HepG2 (cell line): ENCODE results near the gene GRAMD2A. TPM values are rescaled to one million over a fixed set of nuclear protein-coding genes. Genes with fewer than 3 reads are reported as not detected.

Experiments
- ASH2L ChIP-seq: fragments of 300-600, 200-600 bp; sonication (generic); IDR thresholded peaks from 2 replicates; pipeline ENCODE4 v1.7.0; 2017; ENCODE audit warnings: low read depth, mild to moderate bottlenecking, moderate library complexity, mixed read lengths, low read length; ENCODE audit not compliant: insufficient read length
- CENPX ChIP-seq: sonication (generic); formaldehyde crosslinking; IDR thresholded peaks from 2 replicates; pipeline ENCODE4 v1.9.0; 2021; ENCODE audit warnings: mild to moderate bottlenecking, missing genetic modification reagents, moderate library complexity
- GATAD1 ChIP-seq: IDR thresholded peaks from 2 replicates; pipeline ENCODE4 v1.6.1; 2016; ENCODE audit warnings: missing genetic modification reagents, missing compliant biosample characterization
- HINFP ChIP-seq: sonication (generic); formaldehyde crosslinking; IDR thresholded peaks from 2 replicates; pipeline ENCODE4 v1.4.0; 2020; ENCODE audit warnings: low read depth, mild to moderate bottlenecking, missing genetic modification reagents
- HIVEP1 ChIP-seq: sonication (generic); formaldehyde crosslinking; IDR thresholded peaks from 2 replicates; pipeline ENCODE4 v1.4.0; 2020; ENCODE audit warnings: mild to moderate bottlenecking, missing genetic modification reagents
- HMG20A ChIP-seq: IDR thresholded peaks from 2 replicates; pipeline ENCODE4 v1.6.1; 2016; ENCODE audit warnings: borderline replicate concordance
- HMGXB4 ChIP-seq, 2 experiments: sonication (generic) in 1 of 2; formaldehyde crosslinking in 1 of 2; IDR thresholded peaks; 2 replicates each; pipeline versions ENCODE4 v1.4.0 to v1.6.1; 2018 to 2020; ENCODE audit warnings: missing genetic modification reagents in 2 of 2, borderline replicate concordance in 1 of 2, low read depth in 1 of 2, mild to moderate bottlenecking in 1 of 2, missing biosample characterization in 1 of 2
- HNRNPL ChIP-seq: fragments of 200-400 bp; formaldehyde crosslinking; IDR thresholded peaks from 2 replicates; pipeline ENCODE4 v1.6.1; 2017; ENCODE audit warnings: mild to moderate bottlenecking, low read depth, low read length
- HOXD1 ChIP-seq: sonication (generic); formaldehyde crosslinking; IDR thresholded peaks from 2 replicates; pipeline ENCODE4 v1.5.0; 2020; ENCODE audit warnings: missing genetic modification reagents
- KDM6A ChIP-seq: IDR thresholded peaks from 2 replicates; pipeline ENCODE4 v1.6.1; 2016; ENCODE audit warnings: low read depth
- KLF11 ChIP-seq: IDR thresholded peaks from 2 replicates; pipeline ENCODE4 v1.6.1; 2016; ENCODE audit warnings: missing compliant biosample characterization
- MLX ChIP-seq: IDR thresholded peaks from 2 replicates; pipeline ENCODE4 v1.6.1; 2016
- NR2F1 ChIP-seq, 2 experiments: fragments of 450-650 bp in 1 of 2; formaldehyde crosslinking in 1 of 2; IDR thresholded peaks; 2 replicates each; pipeline versions ENCODE4 v1.5.0 to v1.6.1; 2016 to 2020; ENCODE audit warnings: mild to moderate bottlenecking in 1 of 2, missing compliant biosample characterization in 1 of 2, missing genetic modification reagents in 1 of 2, moderate library complexity in 1 of 2
- NR2F6 ChIP-seq, 2 experiments: IDR thresholded peaks; 2 replicates each; pipeline ENCODE4 v1.6.1; 2016; ENCODE audit warnings: antibody characterized with exemption in 1 of 2, mild to moderate bottlenecking in 1 of 2
- PBX2 ChIP-seq: IDR thresholded peaks from 2 replicates; pipeline ENCODE4 v1.6.1; 2016; ENCODE audit warnings: control low read depth
- RFXAP ChIP-seq: sonication (generic); formaldehyde crosslinking; IDR thresholded peaks from 2 replicates; pipeline ENCODE4 v1.4.0; 2020; ENCODE audit warnings: missing genetic modification reagents, borderline replicate concordance
- RNF2 ChIP-seq: fragments of 450-650 bp; conservative IDR thresholded peaks from 2 replicates; pipeline ENCODE4 v1.6.1; 2016; ENCODE audit warnings: low read depth
- SYNCRIP ChIP-seq: fragments of 200-400 bp; formaldehyde crosslinking; IDR thresholded peaks from 2 replicates; pipeline ENCODE4 v1.6.1; 2018; ENCODE audit warnings: mild to moderate bottlenecking, low read depth, low read length; ENCODE audit not compliant: insufficient read depth
- ZFP37 ChIP-seq: sonication (generic); formaldehyde crosslinking; IDR thresholded peaks from 2 replicates; pipeline ENCODE4 v1.4.0; 2020; ENCODE audit warnings: missing genetic modification reagents, borderline replicate concordance
- ZNF235 ChIP-seq: sonication (generic); formaldehyde crosslinking; IDR thresholded peaks from 2 replicates; pipeline ENCODE4 v1.8.1; 2023; ENCODE audit warnings: mild to moderate bottlenecking, missing genetic modification reagents, borderline replicate concordance
- ZNF367 ChIP-seq: sonication (generic); formaldehyde crosslinking; IDR thresholded peaks from 2 replicates; pipeline ENCODE4 v1.4.0; 2020; ENCODE audit warnings: missing genetic modification reagents, borderline replicate concordance
- ZNF580 ChIP-seq: IDR thresholded peaks from 2 replicates; pipeline ENCODE4 v1.6.1; 2016; ENCODE audit warnings: low read depth, borderline replicate concordance
- ZNF644 ChIP-seq: IDR thresholded peaks from 2 replicates; pipeline ENCODE4 v1.6.1; 2016; ENCODE audit warnings: low read depth
- ZSCAN9 ChIP-seq: IDR thresholded peaks from 2 replicates; pipeline ENCODE4 v1.6.1; 2016; ENCODE audit warnings: borderline replicate concordance
- polyA plus RNA-seq, 8 experiments: library from polyadenylated mRNA; depleted of rRNA in 3 of 8; stranded (reverse) in 7 of 8; unstranded in 1 of 8; fragments of >200 nt; fragmentation: Illumina TruSeq in 4 of 8; extraction: Trizol in 4 of 8; gene quantifications; 2 replicates each; pipeline versions ENCODE4 v1.2.1 to v1.2.3, GENCODE V29; 2011 to 2016; ENCODE audit warnings: low read depth in 4 of 8, missing spikeins in 1 of 8, mixed read lengths in 1 of 8; ENCODE audit not compliant: insufficient read depth in 1 of 8
- total RNA-seq, 5 experiments: library from RNA; depleted of rRNA; stranded (reverse); fragments of >200 nt; fragmentation: Illumina TruSeq; extraction: Trizol; gene quantifications; 2 replicates each; pipeline ENCODE4 v1.2.3, GENCODE V29; 2016; ENCODE audit warnings: low read depth in 1 of 5

The GRAMD2A gene
- total and polyA plus RNA-seq, 2 of the 13 experiments (the other 11 are each of a cell fraction or from before 2014, with no cell fraction given) = 0.04 TPM; not detected in 1

GRCh38 chr15:72182673-72183072, 14.9 kb downstream of the GRAMD2A start (continued):
- TF ChIP-seq KDM6A (CRISPR knock-in tag) (peak; percentile 47; the same call in 1 of the 2 replicates), HOXD1 (CRISPR knock-in tag) (0 out of 2 replicates have a peak, but pooled peaks have one; percentile 42), CENPX (CRISPR knock-in tag) (no peak), HNRNPL (no peak), ASH2L (peak; percentile 44), ZSCAN9 (CRISPR knock-in tag) (peak; percentile 84; the same call in 1 of the 2 replicates), ZNF235 (0 out of 2 replicates have a peak, but pooled peaks have one; percentile 41), RNF2 (0 out of 2 replicates have a peak, but pooled peaks have one; percentile 52), ZFP37 (CRISPR knock-in tag) (0 out of 2 replicates have a peak, but pooled peaks have one; percentile 39), ZNF644 (CRISPR knock-in tag) (peak; percentile 89), HMGXB4 (CRISPR knock-in tag; IDR thresholded peaks at IDR 0.05; ENCODE audit: borderline replicate concordance in 1 of 2, low read depth in 1 of 2) (peak in 1 of 2 experiments; percentile 42; a peak in 1 of 4 replicates), ZNF580 (CRISPR knock-in tag) (peak; percentile 69; the same call in 1 of the 2 replicates), NR2F1 (CRISPR knock-in tag; IDR thresholded peaks at IDR 0.05) (peak; percentile 69 to 70; a peak in 2 of 4 replicates), HIVEP1 (CRISPR knock-in tag) (no peak), MLX (CRISPR knock-in tag) (no peak), KLF11 (CRISPR knock-in tag) (peak; percentile 27; the same call in 1 of the 2 replicates), HMG20A (peak; percentile 89), ZNF367 (CRISPR knock-in tag) (no peak), NR2F6 (IDR thresholded peaks at IDR 0.05) (peak; percentile 70), NR2F6 (CRISPR knock-in tag; IDR thresholded peaks at IDR 0.05) (peak; percentile 88), SYNCRIP (no peak), PBX2 (no peak), RFXAP (CRISPR knock-in tag) (0 out of 2 replicates have a peak, but pooled peaks have one; percentile 45), HINFP (CRISPR knock-in tag) (no peak), GATAD1 (CRISPR knock-in tag) (0 out of 2 replicates have a peak, but pooled peaks have one; percentile 57)
